Suprapubic skin (tissue), 4 donors: ENCODE results near the gene FOXS1.

Source experiments
- CTCF ChIP-seq, 2 donors: fragments of 200-600 bp in 1 of 2; fragments of 450-650 bp in 1 of 2; sonication (generic) in 1 of 2; IDR thresholded peaks; one replicate each; pipeline ENCODE4 v1.5.1; 2016 to 2019; ENCODE audit warnings: antibody characterized with exemption in 2 of 2, mild to moderate bottlenecking in 1 of 2, moderate library complexity in 1 of 2
- EP300 ChIP-seq: sonication (generic); formaldehyde crosslinking; IDR thresholded peaks from one replicate; pipeline ENCODE4 v1.6.1; 2017; ENCODE audit warnings: antibody characterized with exemption
- POLR2A ChIP-seq, 2 donors: fragments of 450-650 bp; IDR thresholded peaks; one replicate each; pipeline ENCODE4 v1.6.1; 2017; ENCODE audit warnings: antibody characterized with exemption in 2 of 2, mild to moderate bottlenecking in 2 of 2, moderate library complexity in 2 of 2
- POLR2AphosphoS5 ChIP-seq, 3 donors: sonication (generic); formaldehyde crosslinking; IDR thresholded peaks; one replicate each; pipeline ENCODE4 v1.6.1; 2017; ENCODE audit warnings: antibody characterized with exemption in 3 of 3

- no peak for TF ChIP-seq CTCF (IDR thresholded peaks at IDR 0.05)
- no peak for TF ChIP-seq POLR2A (IDR thresholded peaks at IDR 0.05)
- no peak for TF ChIP-seq POLR2AphosphoS5 (IDR thresholded peaks at IDR 0.05)
- no peak for TF ChIP-seq EP300
Measured at GRCh38 chr20:31864521-31865400, 19.4 kb upstream of the FOXS1 start.
